Left cardiac atrium (tissue), 4 donors: Measurements from ENCODE around the gene SLC16A12. TPM values are rescaled to one million over a fixed set of nuclear protein-coding genes. Genes with fewer than 3 reads are reported as not detected.

ENCODE experiments used
- ATAC-seq, 2 donors: fragments of 200-7000 bp; cut with Tn5 transposase; one replicate each; pipeline ENCODE4 v1.9.1; 2020; ENCODE audit warnings: mild to moderate bottlenecking in 2 of 2, moderate library complexity in 2 of 2
- DNase-seq: peaks from one replicate; pipeline ENCODE4 v3.0.0-alpha.2; 2020
- intact Hi-C, 2 donors: fragments of 100-400 bp; cut with DNase I; formaldehyde crosslinking; loops; one replicate each; pipeline versions ENCODE4 v1.14.1 to v1.15.1; 2022 to 2023
- total RNA-seq, 2 donors: library from RNA; stranded (reverse); fragmentation: NEBNext Ultra II Directional; extraction: Animal tissue kit (Norgen Biotek cat#: 25700); gene quantifications; one replicate each; pipeline ENCODE4 v1.2.1, GENCODE V29; 2021
- donor health status: DM: no; HTN: yes; CAD: no.
- donor health status: DM: no; HTN: yes; CAD: no; lungs with severe emphysema.
- donor health status: DM: yes; HTN: yes; CAD: no.
- donor health status: Dilated cardiomyopathy.

SLC16A12 gene
- total RNA-seq, 2 donors from 2014 or later, result 2.3 to 6.2 TPM

GRCh38 chr10:89384474-89385340 is 150.7 kb downstream of the SLC16A12 start:
- intact Hi-C loops, result no loop called here
- no peak for DNase-seq
- peak; percentile 30 to 66 for ATAC-seq

- intact Hi-C loops, result no loop called here
- no peak for DNase-seq
- no peak for ATAC-seq
Observed at GRCh38 chr10:89382757-89383156, 152.6 kb downstream of the SLC16A12 start.

Other genes starting within 250 kb of the SLC16A12 start
- 1 to 10 TPM; 3.5 to 4.6 TPM for gene IFIT2, start 233.5 kb downstream of the SLC16A12 start, total RNA-seq
- gene IFIT3, start 207.6 kb downstream of the SLC16A12 start, total RNA-seq, result 10 to 100 TPM in 1 of 2 donors, 1 to 10 TPM in 1; 8.6 to 19.9 TPM
- gene IFIT1B, start 157.5 kb downstream of the SLC16A12 start, total RNA-seq, result not detected
- gene IFIT1, start 143.0 kb downstream of the SLC16A12 start, total RNA-seq, result 10 to 100 TPM; 15.3 to 20.6 TPM
- gene IFIT5, start 121.0 kb downstream of the SLC16A12 start, total RNA-seq, result 10 to 100 TPM; 10.1 to 14.5 TPM
- gene PANK1, start 109.6 kb upstream of the SLC16A12 start, total RNA-seq, result 10 to 100 TPM in 1 of 2 donors, 1 to 10 TPM in 1; 7.6 to 11.1 TPM
- 1 to 10 TPM; 1.6 to 4.0 TPM for gene KIF20B, start 166.0 kb upstream of the SLC16A12 start, total RNA-seq